HepG2 (cell line): Measurements from ENCODE around the gene NME4. TPM values are rescaled to one million over a fixed set of nuclear protein-coding genes. Genes with fewer than 3 reads are reported as not detected.

Experiments used
- ARID2 ChIP-seq: sonication (generic); formaldehyde crosslinking; IDR thresholded peaks from 2 replicates; pipeline ENCODE4 v1.8.1; 2022; ENCODE audit warnings: mild to moderate bottlenecking, missing genetic modification reagents, borderline replicate concordance
- ELK4 ChIP-seq: sonication (generic); formaldehyde crosslinking; IDR thresholded peaks from 2 replicates; pipeline ENCODE4 v1.9.0; 2021; ENCODE audit warnings: missing genetic modification reagents, borderline replicate concordance
- GFI1 ChIP-seq: sonication (generic); formaldehyde crosslinking; IDR thresholded peaks from 2 replicates; pipeline ENCODE4 v1.5.0; 2020; ENCODE audit warnings: missing genetic modification reagents, mild to moderate bottlenecking, borderline replicate concordance
- JDP2 ChIP-seq: sonication (generic); formaldehyde crosslinking; IDR thresholded peaks from 2 replicates; pipeline ENCODE4 v1.8.1; 2022; ENCODE audit warnings: missing genetic modification reagents, borderline replicate concordance
- MIER3 ChIP-seq: IDR thresholded peaks from 2 replicates; pipeline ENCODE4 v1.6.1; 2016; ENCODE audit warnings: missing compliant biosample characterization, borderline replicate concordance
- NFAT5 ChIP-seq: sonication (generic); formaldehyde crosslinking; IDR thresholded peaks from 2 replicates; pipeline ENCODE4 v1.4.0; 2020; ENCODE audit warnings: missing genetic modification reagents
- NR2C2 ChIP-seq: sonication (generic); formaldehyde crosslinking; IDR thresholded peaks from 2 replicates; pipeline ENCODE4 v1.4.0; 2020; ENCODE audit warnings: missing genetic modification reagents, mild to moderate bottlenecking, moderate library complexity, borderline replicate concordance
- POGK ChIP-seq: sonication (generic); formaldehyde crosslinking; conservative IDR thresholded peaks from 2 replicates; pipeline ENCODE4 v1.8.0; 2022; ENCODE audit warnings: mild to moderate bottlenecking, moderate library complexity, missing genetic modification reagents
- SALL2 ChIP-seq: sonication (generic); formaldehyde crosslinking; IDR thresholded peaks from 2 replicates; pipeline ENCODE4 v1.8.1; 2023; ENCODE audit warnings: mild to moderate bottlenecking, missing genetic modification reagents, inconsistent platforms
- SP5 ChIP-seq: IDR thresholded peaks from 2 replicates; pipeline ENCODE4 v1.6.1; 2016; ENCODE audit warnings: low read depth, borderline replicate concordance
- TCF7L2 ChIP-seq: IDR thresholded peaks from 2 replicates; pipeline ENCODE4 v1.6.1; 2011; ENCODE audit warnings: mild to moderate bottlenecking, low read depth, low read length, moderate library complexity
- XBP1 ChIP-seq: sonication (generic); formaldehyde crosslinking; IDR thresholded peaks from 2 replicates; pipeline ENCODE4 v1.5.0; 2020; ENCODE audit warnings: missing genetic modification reagents
- ZBTB34 ChIP-seq: sonication (generic); formaldehyde crosslinking; IDR thresholded peaks from 2 replicates; pipeline ENCODE4 v1.8.0; 2022; ENCODE audit warnings: mild to moderate bottlenecking, missing genetic modification reagents
- ZNF143 ChIP-seq: sonication (generic); formaldehyde crosslinking; IDR thresholded peaks from 2 replicates; pipeline ENCODE4 v1.4.0; 2020; ENCODE audit warnings: missing genetic modification reagents
- ZNF44 ChIP-seq: sonication (generic); formaldehyde crosslinking; IDR thresholded peaks from 2 replicates; pipeline ENCODE4 v1.5.1; 2020; ENCODE audit warnings: mild to moderate bottlenecking, missing genetic modification reagents
- ZNF703 ChIP-seq: sonication (generic); formaldehyde crosslinking; IDR thresholded peaks from 2 replicates; pipeline ENCODE4 v1.5.1; 2020; ENCODE audit warnings: missing genetic modification reagents, mild to moderate bottlenecking, moderate library complexity, borderline replicate concordance
- ZNF709 ChIP-seq: sonication (generic); formaldehyde crosslinking; IDR thresholded peaks from 2 replicates; pipeline ENCODE4 v1.5.0; 2020; ENCODE audit warnings: mild to moderate bottlenecking, missing genetic modification reagents
- ZNF773 ChIP-seq: sonication (generic); formaldehyde crosslinking; IDR thresholded peaks from 2 replicates; pipeline ENCODE4 v1.4.0; 2020; ENCODE audit warnings: missing genetic modification reagents, borderline replicate concordance
- polyA plus RNA-seq, 8 experiments: library from polyadenylated mRNA; depleted of rRNA in 3 of 8; stranded (reverse) in 7 of 8; unstranded in 1 of 8; fragments of >200 nt; fragmentation: Illumina TruSeq in 4 of 8; extraction: Trizol in 4 of 8; gene quantifications; 2 replicates each; pipeline versions ENCODE4 v1.2.1 to v1.2.3, GENCODE V29; 2011 to 2016; ENCODE audit warnings: low read depth in 4 of 8, missing spikeins in 1 of 8, mixed read lengths in 1 of 8; ENCODE audit not compliant: insufficient read depth in 1 of 8
- total RNA-seq, 5 experiments: library from RNA; depleted of rRNA; stranded (reverse); fragments of >200 nt; fragmentation: Illumina TruSeq; extraction: Trizol; gene quantifications; 2 replicates each; pipeline ENCODE4 v1.2.3, GENCODE V29; 2016; ENCODE audit warnings: low read depth in 1 of 5

Gene NME4
- total and polyA plus RNA-seq, 2 of the 13 experiments (the other 11 are each of a cell fraction or from before 2014, with no cell fraction given) = 121 to 263 TPM

GRCh38 chr16:425082-425718 is 28.2 kb downstream of the NME4 start, which contains the start of gene RAB11FIP3 (continued):
- TF ChIP-seq ZNF709 (CRISPR knock-in tag) (peak; percentile 81; the same call in 1 of the 2 replicates), ZNF773 (CRISPR knock-in tag) (0 out of 2 replicates have a peak, but pooled peaks have one; percentile 46), XBP1 (CRISPR knock-in tag) (peak; percentile 85; the same call in 1 of the 2 replicates), SALL2 (CRISPR knock-in tag) (peak; percentile 81; the same call in 1 of the 2 replicates), NR2C2 (CRISPR knock-in tag) (no peak), ZNF703 (CRISPR knock-in tag) (0 out of 2 replicates have a peak, but pooled peaks have one; percentile 19), JDP2 (CRISPR knock-in tag) (no peak), ELK4 (CRISPR knock-in tag) (no peak), ZBTB34 (CRISPR knock-in tag) (no peak), SP5 (CRISPR knock-in tag) (no peak), MIER3 (CRISPR knock-in tag) (no peak), NFAT5 (CRISPR knock-in tag) (0 out of 2 replicates have a peak, but pooled peaks have one; percentile 47), TCF7L2 (no peak), ARID2 (CRISPR knock-in tag) (0 out of 2 replicates have a peak, but pooled peaks have one; percentile 69), ZNF44 (CRISPR knock-in tag) (no peak), POGK (CRISPR knock-in tag) (peak; percentile 65; the same call in 1 of the 2 replicates), ZNF143 (peak; percentile 54; the same call in 1 of the 2 replicates), GFI1 (CRISPR knock-in tag) (peak; percentile 76; the same call in 1 of the 2 replicates)
